Measurements from ENCODE around the gene ANO10.
A peak's percentile ranks its signal among the peaks of the same experiment; 100 is the strongest.

The ANO10 gene

GRCh38 chr3:43620831-43621655 lies 768 bp downstream of the ANO10 start:
- TF ChIP-seq, protein P1, sequence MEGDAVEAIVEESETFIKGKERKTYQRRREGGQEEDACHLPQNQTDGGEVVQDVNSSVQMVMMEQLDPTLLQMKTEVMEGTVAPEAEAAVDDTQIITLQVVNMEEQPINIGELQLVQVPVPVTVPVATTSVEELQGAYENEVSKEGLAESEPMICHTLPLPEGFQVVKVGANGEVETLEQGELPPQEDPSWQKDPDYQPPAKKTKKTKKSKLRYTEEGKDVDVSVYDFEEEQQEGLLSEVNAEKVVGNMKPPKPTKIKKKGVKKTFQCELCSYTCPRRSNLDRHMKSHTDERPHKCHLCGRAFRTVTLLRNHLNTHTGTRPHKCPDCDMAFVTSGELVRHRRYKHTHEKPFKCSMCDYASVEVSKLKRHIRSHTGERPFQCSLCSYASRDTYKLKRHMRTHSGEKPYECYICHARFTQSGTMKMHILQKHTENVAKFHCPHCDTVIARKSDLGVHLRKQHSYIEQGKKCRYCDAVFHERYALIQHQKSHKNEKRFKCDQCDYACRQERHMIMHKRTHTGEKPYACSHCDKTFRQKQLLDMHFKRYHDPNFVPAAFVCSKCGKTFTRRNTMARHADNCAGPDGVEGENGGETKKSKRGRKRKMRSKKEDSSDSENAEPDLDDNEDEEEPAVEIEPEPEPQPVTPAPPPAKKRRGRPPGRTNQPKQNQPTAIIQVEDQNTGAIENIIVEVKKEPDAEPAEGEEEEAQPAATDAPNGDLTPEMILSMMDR (IDR thresholded peaks at IDR 0.05; ENCODE audit: low read depth, low read length): no peak
- H3K4me3 ChIP-seq (ENCODE audit: low read depth, low read length): peak overlapping the region; percentile 84

DNA sequence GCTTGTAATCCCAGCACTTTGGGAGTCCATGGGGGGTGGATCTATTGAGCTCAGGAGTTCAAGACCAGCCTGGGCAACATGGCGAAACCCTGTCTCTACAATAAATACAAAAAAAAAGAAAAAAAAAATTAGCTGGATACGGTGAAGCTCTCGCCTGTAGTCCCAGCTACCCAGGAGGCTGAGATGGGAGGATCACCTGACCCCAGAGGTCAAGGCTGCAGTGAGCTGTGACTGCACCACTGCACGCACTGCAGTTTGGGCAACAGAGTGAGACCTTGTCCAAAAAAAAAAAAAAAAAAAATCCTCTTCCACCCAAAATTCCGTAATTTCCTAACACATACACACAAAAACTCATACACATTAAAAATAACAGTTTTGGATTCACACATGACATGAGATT lies 2.2 kb downstream of the ANO10 start:
- TF ChIP-seq, protein P1 (IDR thresholded peaks at IDR 0.05; ENCODE audit: low read depth, low read length): no peak
- no peak overlapping the region for H3K4me3 ChIP-seq (ENCODE audit: low read depth, low read length)

- TF ChIP-seq, protein P1 (IDR thresholded peaks at IDR 0.05; ENCODE audit: low read depth, low read length): no peak
- no peak overlapping the region for H3K4me3 ChIP-seq (ENCODE audit: low read depth, low read length)
Measured at GRCh38 chr3:43618142-43618541, 3.7 kb downstream of the ANO10 start.

GRCh38 chr3:43616034-43616433 lies 5.8 kb downstream of the ANO10 start:
- TF ChIP-seq, protein P1 (IDR thresholded peaks at IDR 0.05; ENCODE audit: low read depth, low read length): no peak
- H3K4me3 ChIP-seq (ENCODE audit: low read depth, low read length): no peak overlapping the region

DNA sequence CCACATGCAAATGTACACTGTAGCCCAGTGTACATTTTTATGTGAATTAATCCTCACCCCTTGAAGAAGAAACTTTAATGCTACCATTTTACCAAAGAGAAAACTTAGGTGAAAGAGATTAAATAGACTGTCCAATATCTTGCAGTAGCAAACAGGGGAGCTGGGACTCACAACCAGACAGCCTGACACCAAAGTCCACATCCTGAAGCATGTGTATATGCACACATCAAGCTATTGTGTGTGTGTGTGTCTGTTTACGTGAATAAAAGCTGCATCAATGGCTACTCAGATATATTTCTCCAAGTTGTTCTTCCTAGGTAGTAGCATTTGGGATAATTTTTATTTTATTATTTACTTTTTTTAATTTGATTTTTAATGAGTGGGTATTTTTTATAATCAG lies 6.7 kb downstream of the ANO10 start:
- H3K4me3 ChIP-seq (ENCODE audit: low read depth, low read length): no peak overlapping the region
- TF ChIP-seq, protein P1 (IDR thresholded peaks at IDR 0.05; ENCODE audit: low read depth, low read length): no peak

GRCh38 chr3:43613976-43614375 lies 7.8 kb downstream of the ANO10 start:
- TF ChIP-seq, protein P1 (IDR thresholded peaks at IDR 0.05; ENCODE audit: low read depth, low read length): no peak
- no peak overlapping the region for H3K4me3 ChIP-seq (ENCODE audit: low read depth, low read length)

GRCh38 chr3:43612419-43612818 lies 9.4 kb downstream of the ANO10 start:
- no peak overlapping the region for H3K4me3 ChIP-seq (ENCODE audit: low read depth, low read length)
- TF ChIP-seq, protein P1 (IDR thresholded peaks at IDR 0.05; ENCODE audit: low read depth, low read length): no peak
